Coronary artery (tissue), 2 donors: ENCODE results near the gene PICALM.

Experiments used
- DNase-seq: peaks from one replicate; pipeline ENCODE4 v3.0.0-alpha.2; 2017; ENCODE audit warnings: low spot score
- H3K27ac ChIP-seq, 2 donors: fragments of 200-600 bp; sonication (generic); one replicate each; pipeline ENCODE4 v1.5.1; 2016 to 2019
- H3K4me3 ChIP-seq: fragments of 200-600 bp; sonication (generic); 2 replicates; pipeline ENCODE4 v1.5.1; 2016; ENCODE audit warnings: mild to moderate bottlenecking, moderate library complexity
- TF ChIP-seq, protein P1 (sequence below): fragments of 200-600 bp; sonication (generic); IDR thresholded peaks from one replicate; pipeline ENCODE4 v1.5.1; 2019; ENCODE audit warnings: antibody characterized with exemption

The PICALM gene

DNA sequence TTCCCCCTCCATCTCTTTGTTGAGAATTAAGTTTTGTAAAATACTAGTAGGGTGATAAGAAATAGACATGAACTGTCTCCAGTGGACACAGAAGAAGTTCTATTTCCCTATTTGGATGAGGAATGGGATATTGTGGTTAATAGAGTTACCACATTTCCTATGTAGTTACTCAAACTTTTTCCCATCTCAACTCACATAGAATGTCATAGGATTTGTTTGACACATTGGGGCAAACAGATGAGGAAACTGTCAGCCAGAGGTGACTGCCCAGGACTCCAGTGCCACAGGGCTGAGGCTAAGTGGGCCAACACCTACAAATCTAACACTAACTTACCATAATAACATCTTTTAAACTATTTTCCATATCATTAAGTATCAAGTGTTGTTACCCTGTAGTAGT, 155.4 kb downstream of the PICALM start:
- no peak for DNase-seq
- H3K4me3 ChIP-seq = no peak overlapping the region
- TF ChIP-seq, protein P1, sequence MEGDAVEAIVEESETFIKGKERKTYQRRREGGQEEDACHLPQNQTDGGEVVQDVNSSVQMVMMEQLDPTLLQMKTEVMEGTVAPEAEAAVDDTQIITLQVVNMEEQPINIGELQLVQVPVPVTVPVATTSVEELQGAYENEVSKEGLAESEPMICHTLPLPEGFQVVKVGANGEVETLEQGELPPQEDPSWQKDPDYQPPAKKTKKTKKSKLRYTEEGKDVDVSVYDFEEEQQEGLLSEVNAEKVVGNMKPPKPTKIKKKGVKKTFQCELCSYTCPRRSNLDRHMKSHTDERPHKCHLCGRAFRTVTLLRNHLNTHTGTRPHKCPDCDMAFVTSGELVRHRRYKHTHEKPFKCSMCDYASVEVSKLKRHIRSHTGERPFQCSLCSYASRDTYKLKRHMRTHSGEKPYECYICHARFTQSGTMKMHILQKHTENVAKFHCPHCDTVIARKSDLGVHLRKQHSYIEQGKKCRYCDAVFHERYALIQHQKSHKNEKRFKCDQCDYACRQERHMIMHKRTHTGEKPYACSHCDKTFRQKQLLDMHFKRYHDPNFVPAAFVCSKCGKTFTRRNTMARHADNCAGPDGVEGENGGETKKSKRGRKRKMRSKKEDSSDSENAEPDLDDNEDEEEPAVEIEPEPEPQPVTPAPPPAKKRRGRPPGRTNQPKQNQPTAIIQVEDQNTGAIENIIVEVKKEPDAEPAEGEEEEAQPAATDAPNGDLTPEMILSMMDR = no peak
- no peak overlapping the region for H3K27ac ChIP-seq

DNA sequence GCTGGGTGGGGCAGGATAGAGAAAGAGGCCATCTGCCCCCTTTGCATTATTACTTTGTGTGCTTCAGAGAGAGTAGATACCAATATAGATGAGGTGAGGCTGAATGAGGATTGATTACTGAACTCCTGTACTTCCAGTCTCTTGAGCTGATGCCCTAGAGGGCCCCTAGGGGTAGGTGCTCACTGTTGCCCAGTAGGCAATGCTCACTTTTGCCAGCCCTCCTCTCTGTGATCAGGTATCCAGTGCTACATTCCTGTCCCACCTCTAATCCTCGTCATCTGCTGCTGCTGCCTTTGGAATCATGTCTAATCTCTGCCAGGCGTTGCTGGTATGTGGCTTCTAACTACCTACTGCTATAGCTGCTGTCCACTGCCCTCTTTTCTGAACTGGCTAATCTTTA, 156.5 kb downstream of the PICALM start:
- TF ChIP-seq, protein P1 = no peak
- Histone ChIP-seq H3K27ac (no peak overlapping the region), H3K4me3 (no peak overlapping the region)
- DNase-seq = no peak
